Colonic mucosa (tissue), 4 donors: ENCODE results near the gene ATIC. TPM values are rescaled to one million over a fixed set of nuclear protein-coding genes. Genes with fewer than 3 reads are reported as not detected.

ENCODE experiments used
- DNase-seq: peaks from one replicate; pipeline ENCODE4 v3.0.0-alpha.2; 2020
- H3K27ac ChIP-seq: fragments of 200-600 bp; one replicate; pipeline ENCODE4 v1.8.0; 2021
- H3K27me3 ChIP-seq: fragments of 200-600 bp; one replicate; pipeline ENCODE4 v1.8.0; 2021
- H3K36me3 ChIP-seq: fragments of 200-600 bp; one replicate; pipeline ENCODE4 v1.8.0; 2021
- H3K4me1 ChIP-seq: fragments of 200-600 bp; one replicate; pipeline ENCODE4 v1.8.0; 2021; ENCODE audit warnings: mild to moderate bottlenecking
- H3K4me3 ChIP-seq: fragments of 200-600 bp; one replicate; pipeline ENCODE4 v1.8.0; 2021
- H3K9ac ChIP-seq, 2 donors: one replicate each; pipeline ENCODE4 v1.7.0; 2013; ENCODE audit warnings: control low read depth in 2 of 2, low read depth in 2 of 2, low read length in 2 of 2
- H3K9me3 ChIP-seq: fragments of 200-600 bp; one replicate; pipeline ENCODE4 v1.8.0; 2021
- CTCF ChIP-seq: fragments of 200-600 bp; IDR thresholded peaks from one replicate; pipeline ENCODE4 v1.8.0; 2022; ENCODE audit warnings: antibody characterized with exemption, mild to moderate bottlenecking
- intact Hi-C: fragments of 100-400 bp; cut with DNase I; formaldehyde crosslinking; loops from one replicate; pipeline ENCODE4 v1.14.1; 2022
- total RNA-seq, 2 donors: library from RNA; stranded (reverse); fragmentation: NEBNext Ultra II Directional in 1 of 2; extraction: Animal tissue kit (Norgen Biotek cat#: 25700) in 1 of 2; gene quantifications; one replicate each; pipeline ENCODE4 v1.2.1, GENCODE V29; 2021
- donor health status: healthy.
- donor health status: DM: no; HTN: no; CAD: no.
- donor health status: DM: no; HTN: no; CAD: no.

ATIC gene
- total RNA-seq, 2 donors from 2014 or later: 68.8 to 148 TPM

- no peak for DNase-seq
- Histone ChIP-seq H3K4me1 (no peaks in the 10 kb centered on the region), H3K4me3 (no peak overlapping the region), H3K9ac (no peak overlapping the region), H3K9me3 (no peaks in the 10 kb centered on the region), H3K36me3 (no peaks in the 10 kb centered on the region), H3K27me3 (no peaks in the 10 kb centered on the region), H3K27ac (no peak overlapping the region)
- TF ChIP-seq CTCF: no peak
- intact Hi-C loops: no loop called here
These were observed 84.9 kb downstream of the ATIC start for GRCh38 chr2:215396595-215397313.

GRCh38 chr2:215397632-215398341, 85.9 kb downstream of the ATIC start:
- Histone ChIP-seq H3K4me1 (no peaks in the 10 kb centered on the region), H3K36me3 (no peaks in the 10 kb centered on the region), H3K9ac (no peak overlapping the region), H3K9me3 (no peaks in the 10 kb centered on the region), H3K27ac (no peak overlapping the region), H3K27me3 (no peaks in the 10 kb centered on the region), H3K4me3 (no peak overlapping the region)
- DNase-seq: no peak
- no peak for TF ChIP-seq CTCF
- intact Hi-C loops: no loop called here

GRCh38 chr2:215399067-215399716, 87.3 kb downstream of the ATIC start:
- Histone ChIP-seq H3K27ac (no peak overlapping the region), H3K4me3 (no peak overlapping the region), H3K36me3 (no peaks in the 10 kb centered on the region), H3K4me1 (no peaks in the 10 kb centered on the region), H3K9me3 (no peaks in the 10 kb centered on the region), H3K9ac (no peak overlapping the region), H3K27me3 (no peaks in the 10 kb centered on the region)
- no peak for TF ChIP-seq CTCF
- DNase-seq: no peak
- intact Hi-C loops: no loop called here

Other genes with a start within 250 kb of the ATIC start
- gene ABCA12, start 173.4 kb upstream of the ATIC start, total RNA-seq: under 1 TPM; 0.03 to 0.22 TPM
- 100 to 1,000 TPM; 115 to 315 TPM for gene FN1, start 124.0 kb downstream of the ATIC start, total RNA-seq